ENCODE results near the gene ZKSCAN3.
"Not testable (repeated sequence)": the region's sequence is repeated elsewhere in the genome, so short reads cannot be mapped to it uniquely, and the experiment has no call there.

The ZKSCAN3 gene

DNA sequence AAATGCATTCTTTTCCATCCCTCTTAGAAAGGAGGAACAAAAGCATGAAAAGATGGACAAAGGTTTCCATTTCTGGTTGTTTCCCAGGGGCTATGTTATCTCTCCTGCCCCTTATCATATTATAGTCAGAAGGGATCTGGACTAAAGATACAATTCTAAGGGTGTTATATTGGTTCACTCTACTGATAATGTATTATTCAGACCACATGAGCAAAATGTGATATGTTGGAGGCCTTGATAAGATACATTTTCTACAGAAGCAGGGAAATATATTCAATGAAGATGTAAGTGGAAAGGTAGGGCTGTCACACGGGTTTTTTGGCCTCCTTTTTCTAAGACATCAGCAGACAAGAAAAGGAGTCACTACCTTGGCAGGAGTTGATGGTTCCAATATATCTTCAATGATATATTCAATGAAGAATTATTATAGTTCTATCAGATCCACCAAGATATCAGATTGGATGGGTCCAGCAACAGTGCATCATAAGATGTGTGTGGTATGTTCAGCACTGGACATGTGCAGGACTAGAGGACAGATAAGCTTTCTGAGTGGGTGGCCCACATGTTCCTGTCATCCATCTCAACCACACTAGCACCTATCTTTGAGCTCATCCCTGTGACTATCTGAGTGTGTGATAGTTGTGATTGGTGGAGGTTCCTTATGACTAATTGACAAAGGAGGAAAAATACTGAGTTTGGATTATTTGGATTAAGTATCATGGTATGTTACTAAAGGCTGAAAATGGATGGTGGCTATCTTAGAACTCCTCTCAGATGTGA is 5.7 kb upstream of the ZKSCAN3 start:
- DNase-seq, result no peak

GRCh38 chr6:28345201-28345600 is 4.5 kb upstream of the ZKSCAN3 start:
- no peak for DNase-seq

DNA sequence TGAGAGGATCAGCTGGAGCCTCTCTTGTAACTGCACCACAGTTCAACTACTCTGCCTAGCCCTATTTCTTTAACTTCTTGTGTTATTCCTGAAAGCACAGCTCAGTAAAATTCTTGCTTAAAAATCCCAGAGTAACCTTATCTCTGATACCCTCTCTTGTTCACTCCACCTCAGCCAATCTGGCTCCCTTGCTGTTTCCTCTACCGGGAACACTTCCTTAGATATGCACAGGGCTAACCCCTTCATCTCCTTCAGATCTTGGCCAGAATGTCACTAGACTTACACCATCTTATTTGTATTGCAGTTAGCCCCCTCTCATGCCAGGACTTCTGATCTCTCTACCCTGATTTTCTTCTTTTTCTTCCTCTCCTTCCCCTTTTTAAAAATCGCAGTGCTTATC is 2.6 kb upstream of the ZKSCAN3 start:
- DNase-seq, result no peak

DNA sequence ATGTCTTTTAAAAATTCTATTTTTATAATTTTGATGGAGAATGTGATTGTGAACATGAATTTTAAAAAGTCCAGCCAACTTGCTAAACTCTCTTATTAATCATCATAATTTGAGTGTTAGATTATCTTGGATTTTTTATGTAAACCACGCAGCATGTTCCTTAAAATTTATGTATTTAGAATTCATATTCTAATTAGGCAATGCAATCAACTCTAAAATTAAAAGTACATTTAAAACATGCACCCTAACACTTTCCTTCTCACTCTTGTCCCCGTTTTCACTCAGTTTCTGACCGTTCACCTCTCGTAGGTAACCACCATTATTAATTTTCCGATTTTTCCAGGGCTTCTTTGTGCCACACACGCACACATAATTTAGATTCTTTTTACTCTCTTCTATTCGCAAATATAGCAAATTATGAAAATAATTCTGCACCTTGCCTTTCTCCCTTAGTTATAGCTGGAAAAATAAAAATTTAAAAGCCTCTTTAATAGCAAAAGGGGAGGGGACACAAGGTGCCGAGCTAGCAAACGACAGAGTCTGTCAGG is 329 bp upstream of the ZKSCAN3 start:
- no peak for DNase-seq

GRCh38 chr6:28351087-28351486 is 1.3 kb downstream of the ZKSCAN3 start:
- DNase-seq, result no peak

GRCh38 chr6:28351493-28351925 is 1.8 kb downstream of the ZKSCAN3 start:
- no peak for DNase-seq

DNA sequence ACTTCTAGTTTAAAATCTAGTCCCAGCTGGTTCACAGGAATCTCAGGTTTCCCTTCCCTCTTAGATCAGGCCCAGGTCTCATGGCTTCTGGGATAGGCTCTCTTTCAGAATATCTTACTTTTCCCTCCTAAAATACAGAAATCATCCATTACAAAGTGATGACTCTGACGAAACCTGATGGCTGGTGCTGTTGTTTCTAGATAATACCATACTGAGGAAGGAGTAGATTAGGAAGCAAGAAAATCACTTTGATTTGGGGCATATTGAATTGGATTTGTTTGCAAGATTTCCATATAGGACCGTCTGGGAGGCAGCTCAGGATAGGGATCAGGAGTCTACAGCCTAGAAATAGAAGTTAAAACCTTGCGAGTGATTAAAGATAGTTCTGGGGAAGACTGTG is 3.6 kb downstream of the ZKSCAN3 start:
- no peak for DNase-seq

DNA sequence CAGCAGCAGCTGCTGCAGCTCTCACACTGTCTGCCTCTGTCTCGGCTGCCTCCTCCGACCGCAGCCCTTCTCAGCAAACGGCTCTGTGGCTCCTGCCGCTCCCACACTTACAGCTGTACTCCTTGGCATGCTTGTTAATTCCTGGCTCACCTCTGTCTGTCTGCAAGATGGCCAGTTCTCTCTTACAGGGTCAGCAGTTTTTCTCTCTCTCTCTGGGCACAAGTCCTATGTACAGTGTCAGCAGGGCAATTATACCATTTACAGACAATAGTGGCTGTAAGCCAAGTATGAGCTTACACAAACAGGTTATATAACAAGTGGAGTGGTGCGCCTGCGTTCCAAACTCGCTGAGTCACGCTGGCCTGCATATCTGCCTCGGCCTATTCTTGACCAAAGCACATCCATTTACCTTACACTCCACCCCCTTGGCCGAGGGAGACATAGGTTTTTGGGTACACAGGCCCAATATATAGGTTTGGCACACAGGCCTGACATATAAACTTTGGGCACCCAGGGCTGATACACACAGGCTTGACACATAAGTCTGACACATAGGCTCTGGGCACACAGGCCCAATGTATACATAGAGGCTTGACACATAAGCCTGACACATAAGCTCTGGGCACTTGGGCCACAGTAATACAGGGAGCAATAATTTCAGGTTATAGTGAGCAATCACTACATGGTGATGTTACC is 4.4 kb downstream of the ZKSCAN3 start:
- no peak for DNase-seq

- DNase-seq, result no peak
These were observed 5.2 kb downstream of the ZKSCAN3 start for GRCh38 chr6:28354688-28355554.

GRCh38 chr6:28355743-28356665 is 6.3 kb downstream of the ZKSCAN3 start:
- DNase-seq, result peak; percentile 57 to 69

- no peak for DNase-seq
These were observed 6.9 kb downstream of the ZKSCAN3 start for GRCh38 chr6:28356666-28357020.

- no peak for DNase-seq
These were observed 7.3 kb downstream of the ZKSCAN3 start for GRCh38 chr6:28357036-28357435.

DNA sequence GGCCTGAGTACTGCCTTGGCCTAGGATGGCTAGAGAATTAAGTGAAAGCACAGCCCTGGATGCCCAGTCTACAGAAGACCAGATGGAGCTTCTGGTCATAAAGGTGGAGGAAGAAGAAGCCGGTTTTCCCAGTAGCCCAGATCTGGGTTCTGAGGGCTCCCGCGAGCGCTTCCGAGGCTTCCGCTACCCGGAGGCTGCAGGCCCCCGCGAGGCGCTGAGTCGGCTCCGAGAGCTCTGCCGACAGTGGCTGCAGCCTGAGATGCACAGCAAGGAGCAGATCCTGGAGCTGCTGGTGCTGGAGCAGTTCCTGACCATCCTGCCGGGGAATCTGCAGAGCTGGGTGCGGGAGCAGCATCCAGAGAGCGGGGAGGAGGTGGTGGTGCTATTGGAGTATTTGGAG is 9.8 kb downstream of the ZKSCAN3 start:
- not testable (repeated sequence) for DNase-seq

- no peak for DNase-seq
These were observed 11.2 kb downstream of the ZKSCAN3 start for GRCh38 chr6:28360961-28361360.

DNA sequence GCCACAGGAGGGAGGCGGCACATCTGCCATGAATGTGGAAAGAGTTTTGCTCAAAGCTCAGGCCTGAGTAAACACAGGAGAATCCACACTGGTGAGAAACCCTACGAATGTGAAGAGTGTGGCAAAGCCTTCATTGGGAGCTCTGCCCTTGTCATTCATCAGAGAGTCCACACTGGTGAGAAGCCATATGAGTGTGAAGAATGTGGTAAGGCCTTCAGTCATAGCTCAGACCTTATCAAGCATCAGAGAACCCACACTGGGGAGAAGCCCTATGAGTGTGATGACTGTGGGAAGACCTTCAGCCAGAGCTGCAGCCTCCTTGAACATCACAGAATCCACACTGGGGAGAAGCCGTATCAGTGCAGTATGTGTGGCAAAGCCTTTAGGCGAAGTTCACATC is 15.8 kb downstream of the ZKSCAN3 start:
- not testable (repeated sequence) for DNase-seq

DNA sequence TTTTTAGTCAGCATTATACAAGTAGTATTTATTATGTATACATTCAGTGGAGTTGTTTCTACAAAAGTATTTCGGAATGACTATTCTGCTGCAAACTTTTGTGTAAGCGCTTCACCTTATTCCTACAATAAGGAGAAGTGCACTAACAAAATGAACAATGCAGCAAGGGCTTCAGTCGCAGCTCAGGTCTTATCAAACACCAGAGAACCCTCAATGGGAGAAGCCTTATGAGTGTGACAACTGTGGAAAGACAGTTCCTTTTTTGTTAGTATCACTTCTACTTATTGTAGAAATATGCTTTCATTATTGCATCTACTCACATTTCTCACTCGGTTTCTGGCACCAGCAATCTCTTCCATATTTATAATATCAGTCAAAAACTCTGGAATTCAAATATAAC is 18.8 kb downstream of the ZKSCAN3 start:
- DNase-seq, result no peak

- no peak for DNase-seq
These were observed 19.7 kb downstream of the ZKSCAN3 start for GRCh38 chr6:28369463-28369862.

- DNase-seq, result no peak
These were observed 20.7 kb downstream of the ZKSCAN3 start for GRCh38 chr6:28370440-28370839.

DNA sequence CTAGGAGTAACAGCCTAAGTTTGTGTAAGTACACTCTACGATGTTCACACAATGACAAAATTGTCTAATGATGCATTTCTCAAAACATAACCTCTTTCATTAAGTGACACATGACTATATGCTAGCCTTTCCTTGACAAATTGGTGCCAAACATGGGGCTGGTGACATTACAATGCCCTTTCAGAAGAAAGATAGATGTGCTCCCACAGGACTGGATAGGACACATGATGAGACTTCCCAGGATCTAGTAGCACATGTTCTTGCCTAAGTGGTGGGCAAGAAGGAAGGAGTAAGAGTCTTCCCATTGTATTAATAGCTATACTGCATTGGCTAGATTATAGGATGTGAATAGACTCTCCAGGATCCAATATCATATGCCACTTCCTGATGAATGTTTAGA is 21.5 kb downstream of the ZKSCAN3 start:
- no peak for DNase-seq

- DNase-seq, result no peak
These were observed 22.1 kb downstream of the ZKSCAN3 start for GRCh38 chr6:28371706-28372451.

- DNase-seq, result no peak
These were observed 24.2 kb downstream of the ZKSCAN3 start for GRCh38 chr6:28373925-28374324.

All from NCI-H1930 (cell line).